ENCODE measurements around the gene COL27A1.

The COL27A1 gene

DNA sequence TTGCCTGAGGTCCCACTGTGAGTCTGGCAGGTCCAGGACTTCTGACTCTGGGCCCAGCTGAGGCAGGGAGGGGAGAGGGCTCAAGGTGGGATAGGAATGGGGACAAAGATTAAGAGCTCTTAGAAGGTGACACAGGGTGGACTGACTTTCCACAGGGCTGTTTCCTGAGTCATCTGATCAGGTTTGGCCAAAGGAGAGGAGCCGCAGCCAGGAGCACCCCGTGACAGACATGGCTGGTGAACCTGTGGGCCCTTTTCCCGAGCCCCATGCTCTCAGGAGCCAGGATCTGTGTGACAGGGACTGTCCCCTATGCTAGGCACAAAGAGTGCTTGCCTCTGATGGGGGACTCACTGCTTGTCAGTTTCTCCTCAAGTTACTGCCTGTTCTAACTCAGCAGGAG, 37.8 kb downstream of the COL27A1 start:
- Mint-ChIP-seq H3K4me3 (no peak overlapping the region), H3K9me3 (peaks cover 4 to 8% of the 10 kb centered on the region in 2 donors), H3K27me3 (peaks cover 10% of the 10 kb centered on the region), H3K4me1 (no peaks in the 10 kb centered on the region), H3K27ac (no peak overlapping the region)
- no peak for DNase-seq
- ATAC-seq = no peak

GRCh38 chr9:114196117-114196516, 40.8 kb downstream of the COL27A1 start:
- Mint-ChIP-seq H3K4me3 (no peak overlapping the region), H3K9me3 (no peaks in the 10 kb centered on the region), H3K27ac (no peak overlapping the region), H3K27me3 (peaks cover 10% of the 10 kb centered on the region), H3K4me1 (no peaks in the 10 kb centered on the region)
- DNase-seq (no peak), ATAC-seq (no peak)

DNA sequence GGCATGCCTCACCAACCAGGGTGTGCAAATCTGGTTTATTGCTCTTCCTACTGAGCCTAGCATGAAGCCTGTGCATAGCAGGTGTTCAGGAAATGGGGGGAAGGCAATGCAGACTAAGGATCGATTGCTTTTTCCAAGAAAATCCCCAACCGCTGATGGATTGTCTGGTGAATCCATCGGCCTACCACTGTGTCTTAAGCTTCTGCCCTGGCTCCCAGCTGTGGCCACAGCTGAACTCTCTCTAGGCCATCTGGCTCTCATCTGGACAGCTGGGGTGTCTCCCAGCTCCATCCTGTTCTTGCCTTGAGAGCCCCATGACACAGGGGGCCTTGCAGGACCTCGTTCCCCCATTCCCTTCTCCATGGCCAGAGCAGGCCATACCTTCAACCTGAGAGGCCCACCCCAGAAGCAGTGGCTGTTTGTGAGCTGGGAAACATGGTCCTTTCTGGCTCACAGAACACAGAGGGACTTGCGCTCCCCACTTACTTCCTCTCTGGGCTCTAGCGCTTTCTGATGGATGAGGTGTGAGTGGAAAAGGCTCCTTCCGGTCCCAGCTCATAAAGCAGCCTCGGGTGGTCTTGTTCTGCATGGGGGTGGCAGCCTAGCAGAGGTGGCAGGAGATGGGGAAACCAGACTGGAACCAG, 41.8 kb downstream of the COL27A1 start:
- Mint-ChIP-seq H3K9me3 (no peaks in the 10 kb centered on the region), H3K4me3 (no peak overlapping the region), H3K27me3 (peaks cover 10% of the 10 kb centered on the region), H3K4me1 (no peaks in the 10 kb centered on the region), H3K27ac (peak overlapping the region in 1 of 2 donors; percentile 74)
- DNase-seq = no peak
- no peak for ATAC-seq

- peaks cover 9% of the 10 kb centered on the region for H3K27me3 Mint-ChIP-seq
- H3K4me1 Mint-ChIP-seq = no peaks in the 10 kb centered on the region
- no peak overlapping the region for H3K27ac Mint-ChIP-seq
- no peak overlapping the region for H3K4me3 Mint-ChIP-seq
- DNase-seq (no peak), ATAC-seq (no peak)
- H3K9me3 Mint-ChIP-seq = no peaks in the 10 kb centered on the region
Measured at GRCh38 chr9:114198249-114199040, 43.1 kb downstream of the COL27A1 start.

- Mint-ChIP-seq H3K27ac (peak overlapping the region in 1 of 2 donors; percentile 50), H3K9me3 (no peaks in the 10 kb centered on the region), H3K4me1 (no peaks in the 10 kb centered on the region), H3K27me3 (no peaks in the 10 kb centered on the region), H3K4me3 (no peak overlapping the region)
- ATAC-seq = no peak
- DNase-seq = no peak
Measured at GRCh38 chr9:114200721-114201300, 45.5 kb downstream of the COL27A1 start.

GRCh38 chr9:114202396-114202795, 47.1 kb downstream of the COL27A1 start:
- Mint-ChIP-seq H3K9me3 (no peaks in the 10 kb centered on the region), H3K4me3 (no peak overlapping the region), H3K27ac (no peak overlapping the region), H3K27me3 (no peaks in the 10 kb centered on the region), H3K4me1 (no peaks in the 10 kb centered on the region)
- ATAC-seq (no peak), DNase-seq (no peak)

DNA sequence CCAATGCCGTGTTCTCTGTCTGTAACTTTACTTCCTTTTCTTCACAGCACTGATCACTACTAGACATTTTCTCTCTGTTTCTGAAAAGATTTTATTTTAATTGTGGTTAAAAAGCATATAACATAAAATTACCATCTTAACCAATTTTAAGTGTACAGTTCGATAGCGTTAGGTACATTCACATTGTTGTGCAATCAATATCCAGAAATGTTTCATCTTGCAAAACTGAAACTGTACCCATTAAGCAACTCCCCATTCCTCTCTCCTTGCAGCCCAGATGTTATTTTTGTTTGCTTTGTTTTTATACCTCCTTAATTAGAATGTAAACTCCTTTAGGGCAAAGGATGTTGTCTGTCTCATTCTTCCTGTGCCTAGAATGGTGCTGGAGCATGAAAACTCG, 47.5 kb downstream of the COL27A1 start:
- no peak for ATAC-seq
- Mint-ChIP-seq H3K9me3 (no peaks in the 10 kb centered on the region), H3K4me1 (no peaks in the 10 kb centered on the region), H3K27ac (no peak overlapping the region), H3K4me3 (no peak overlapping the region), H3K27me3 (no peaks in the 10 kb centered on the region)
- DNase-seq = no peak

GRCh38 chr9:114203410-114204140, 48.2 kb downstream of the COL27A1 start:
- Mint-ChIP-seq H3K4me3 (no peak overlapping the region), H3K4me1 (no peaks in the 10 kb centered on the region), H3K27me3 (no peaks in the 10 kb centered on the region), H3K9me3 (no peaks in the 10 kb centered on the region), H3K27ac (no peak overlapping the region)
- DNase-seq (no peak), ATAC-seq (no peak)

DNA sequence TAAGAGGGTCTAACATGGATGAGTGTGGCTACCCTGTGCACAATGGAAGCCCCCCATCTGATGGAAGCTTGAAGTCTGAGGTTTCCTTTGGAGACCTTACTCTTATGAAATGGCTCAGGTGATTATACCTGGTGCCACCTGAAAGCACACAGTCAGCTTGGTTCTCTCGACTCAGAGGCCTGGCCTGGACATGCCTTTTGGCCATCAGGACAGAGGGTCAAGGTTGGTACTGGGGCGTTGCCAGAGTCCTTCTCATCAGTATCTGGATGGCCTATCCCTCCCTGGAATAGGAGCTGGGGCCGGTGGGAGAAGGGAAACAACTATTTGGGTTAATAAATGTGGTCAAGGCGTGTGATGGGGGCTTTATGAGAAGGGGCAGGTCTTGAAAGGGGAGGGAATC, 48.9 kb downstream of the COL27A1 start:
- no peak overlapping the region for H3K4me3 Mint-ChIP-seq
- DNase-seq = no peak
- no peak overlapping the region for H3K27ac Mint-ChIP-seq
- no peak for ATAC-seq
- H3K9me3 Mint-ChIP-seq = no peaks in the 10 kb centered on the region
- no peaks in the 10 kb centered on the region for H3K27me3 Mint-ChIP-seq
- H3K4me1 Mint-ChIP-seq = no peaks in the 10 kb centered on the region

DNA sequence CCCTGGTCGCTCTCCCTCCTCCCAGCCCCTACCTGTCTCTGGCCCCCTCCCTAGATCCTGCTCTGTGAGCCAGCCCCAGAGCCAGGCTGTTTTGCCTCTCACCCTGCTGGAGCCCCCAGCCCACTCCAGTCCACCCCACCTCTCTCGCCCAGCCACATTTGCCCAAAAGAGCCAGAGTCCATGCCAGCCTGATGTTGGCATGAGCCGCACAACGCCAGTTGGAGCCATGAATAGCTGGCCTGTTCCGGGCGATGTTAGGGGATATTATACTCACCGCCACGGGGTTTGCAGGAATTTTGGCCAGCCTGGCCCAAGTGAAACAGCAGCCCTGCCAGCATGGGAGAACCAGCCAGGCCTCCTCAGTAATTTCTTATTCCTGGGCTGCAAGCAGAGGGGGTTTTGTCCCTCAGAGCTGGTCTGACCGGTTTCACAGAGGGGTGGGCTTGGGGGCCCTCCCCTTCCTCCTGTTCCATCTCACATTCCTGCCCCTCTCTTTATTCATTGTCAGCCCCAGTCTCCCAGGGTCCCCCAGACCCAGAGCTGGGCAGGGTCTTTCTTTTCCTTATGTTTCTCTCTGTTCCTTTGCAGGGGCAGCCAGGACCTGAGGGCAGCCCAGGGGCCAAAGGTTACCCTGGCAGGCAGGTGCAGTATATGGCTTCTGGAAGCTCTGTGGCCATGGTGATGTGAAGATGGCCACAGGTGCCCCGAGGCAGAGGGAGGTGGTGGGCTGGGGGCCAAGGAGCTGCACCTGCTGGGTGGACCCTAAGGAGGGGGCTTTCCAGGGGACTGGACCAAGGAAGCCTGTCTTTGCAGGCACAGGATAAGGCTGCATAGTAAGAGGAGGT, 50.1 kb downstream of the COL27A1 start:
- H3K27ac Mint-ChIP-seq = peak overlapping the region in 1 of 2 donors; percentile 29
- H3K27me3 Mint-ChIP-seq = no peaks in the 10 kb centered on the region
- no peaks in the 10 kb centered on the region for H3K9me3 Mint-ChIP-seq
- H3K4me1 Mint-ChIP-seq = no peaks in the 10 kb centered on the region
- H3K4me3 Mint-ChIP-seq = no peak overlapping the region
- no peak for DNase-seq
- no peak for ATAC-seq

DNA sequence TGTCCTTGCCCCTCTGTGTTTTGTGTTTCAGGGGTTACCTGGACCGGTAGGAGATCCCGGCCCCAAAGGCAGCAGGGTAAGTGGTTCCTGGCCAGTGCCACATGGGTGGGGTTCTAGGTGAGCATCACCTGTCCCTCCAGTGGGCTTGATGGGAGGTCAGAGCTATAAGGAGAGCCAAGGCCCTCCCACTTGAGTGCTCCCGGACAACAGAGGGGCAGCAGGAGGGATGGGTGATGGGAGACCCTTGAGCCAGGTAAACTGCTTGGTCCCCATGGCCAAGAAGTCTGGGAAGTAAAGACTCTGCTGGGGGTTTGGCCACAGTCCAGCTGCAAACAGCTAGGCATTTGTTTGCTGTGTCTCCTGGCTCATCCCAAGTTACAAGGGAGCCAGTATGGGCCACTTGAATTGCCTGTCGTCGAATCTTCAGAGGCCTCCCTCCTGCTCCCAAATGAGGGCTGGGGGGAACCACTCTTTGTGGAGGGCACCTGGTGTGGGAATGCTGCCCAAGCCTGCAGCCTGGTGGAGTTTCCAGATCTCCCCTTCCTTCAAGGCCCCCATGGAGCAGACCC, 51.0 kb downstream of the COL27A1 start:
- Mint-ChIP-seq H3K9me3 (no peaks in the 10 kb centered on the region), H3K27ac (no peak overlapping the region), H3K4me1 (no peaks in the 10 kb centered on the region), H3K4me3 (no peak overlapping the region), H3K27me3 (no peaks in the 10 kb centered on the region)
- DNase-seq = no peak
- no peak for ATAC-seq

GRCh38 chr9:114207034-114207810, 51.9 kb downstream of the COL27A1 start:
- H3K4me1 Mint-ChIP-seq = no peaks in the 10 kb centered on the region
- ATAC-seq = no peak
- no peak for DNase-seq

DNA sequence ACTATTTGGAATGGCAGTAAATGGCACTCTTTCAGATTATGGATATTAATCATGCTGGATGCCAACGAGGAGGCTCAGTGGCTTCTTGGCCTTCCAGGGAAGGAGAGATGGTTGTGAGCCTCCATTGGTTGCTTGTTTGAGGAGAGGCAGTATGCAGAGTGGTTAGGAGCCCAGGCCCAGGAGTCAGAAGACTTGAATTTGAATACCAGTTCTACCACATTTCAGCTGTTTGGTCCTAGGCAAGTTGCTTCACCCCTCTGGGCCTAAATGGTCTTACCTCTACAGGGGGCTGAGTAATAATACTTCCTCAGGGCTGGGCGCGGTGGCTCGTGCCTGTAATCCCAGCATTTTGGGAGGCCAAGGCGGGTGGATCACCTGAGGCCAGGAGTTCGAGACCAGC, 52.5 kb downstream of the COL27A1 start:
- no peaks in the 10 kb centered on the region for H3K9me3 Mint-ChIP-seq
- DNase-seq (no peak), ATAC-seq (no peak)
- H3K27ac Mint-ChIP-seq = no peak overlapping the region
- no peaks in the 10 kb centered on the region for H3K4me1 Mint-ChIP-seq
- no peak overlapping the region for H3K4me3 Mint-ChIP-seq
- H3K27me3 Mint-ChIP-seq = no peaks in the 10 kb centered on the region

More at GRCh38 chr9:114207034-114207810, 51.9 kb downstream of the COL27A1 start:
- Mint-ChIP-seq H3K9me3 (no peaks in the 10 kb centered on the region), H3K4me3 (no peak overlapping the region), H3K27ac (peak overlapping the region in 1 of 2 donors; percentile 85), H3K27me3 (no peaks in the 10 kb centered on the region)

DNA sequence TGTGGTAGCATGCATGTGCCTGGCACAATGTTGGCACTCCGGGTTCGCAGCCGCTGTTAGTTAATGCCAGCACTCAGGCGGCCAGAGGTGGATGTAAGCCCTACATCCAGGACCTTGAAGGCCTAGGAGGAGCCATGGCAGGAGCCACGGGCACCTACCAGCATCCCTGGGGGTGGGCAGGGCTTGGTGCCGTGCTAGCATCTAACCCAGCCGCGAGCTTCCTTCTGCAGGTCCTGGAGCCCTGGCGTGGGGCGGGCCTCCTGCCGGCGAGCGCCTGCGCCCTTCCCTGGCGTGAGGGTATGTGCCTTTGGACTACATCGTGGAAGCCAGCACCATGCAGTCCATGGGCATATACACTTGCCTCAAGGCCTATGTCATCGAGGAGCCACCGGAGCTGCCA, 53.8 kb downstream of the COL27A1 start:
- no peaks in the 10 kb centered on the region for H3K9me3 Mint-ChIP-seq
- no peaks in the 10 kb centered on the region for H3K27me3 Mint-ChIP-seq
- H3K4me1 Mint-ChIP-seq = no peaks in the 10 kb centered on the region
- H3K27ac Mint-ChIP-seq = no peak overlapping the region
- no peak for DNase-seq
- no peak overlapping the region for H3K4me3 Mint-ChIP-seq
- no peak for ATAC-seq
